Measurements from ENCODE around the gene INSR.

Gene INSR

GRCh38 chr19:7328647-7329046 lies 34.4 kb upstream of the INSR start:
- Histone ChIP-seq H3K4me2 (ENCODE audit: low read length, poor library complexity, severe bottlenecking) (no peak overlapping the region), H3K27me3 (ENCODE audit: control insufficient read depth in 1 of 2, insufficient read depth in 1 of 2, low read length in 2 of 2) (peaks cover 0 to 6% of the 10 kb centered on the region in 2 experiments), H3K9me3 (ENCODE audit: control insufficient read depth, low read length) (no peaks in the 10 kb centered on the region), H2BK12ac (ENCODE audit: low read length in 2 of 2) (no peak overlapping the region), H3K4me3 (ENCODE audit: insufficient read depth in 1 of 2, low read depth in 1 of 2, low read length in 2 of 2) (no peak overlapping the region), H2BK15ac (ENCODE audit: low read depth, poor library complexity, severe bottlenecking) (no peak overlapping the region), H3K36me3 (ENCODE audit: control insufficient read depth in 1 of 2, insufficient read depth in 2 of 2, low read depth in 1 of 2, low read length in 2 of 2) (no peaks in the 10 kb centered on the region), H4K8ac (ENCODE audit: low read length) (no peak overlapping the region), H3K18ac (ENCODE audit: low read depth in 1 of 2, low read length in 2 of 2) (no peak overlapping the region), H2BK5ac (ENCODE audit: low read depth, low read length, poor library complexity, severe bottlenecking) (no peak overlapping the region), H3K79me1 (replicated peaks; ENCODE audit: low read length, poor library complexity, severe bottlenecking) (no peaks in the 10 kb centered on the region), H3K4me1 (ENCODE audit: control insufficient read depth, insufficient read depth, low read depth, low read length) (no peaks in the 10 kb centered on the region), H2BK120ac (ENCODE audit: low read depth, low read length) (no peak overlapping the region), H3K23ac (ENCODE audit: low read length in 2 of 2) (no peak overlapping the region), H2AFZ (ENCODE audit: low read depth, low read length) (no peak overlapping the region), H4K91ac (ENCODE audit: low read length) (no peak overlapping the region), H3K4ac (ENCODE audit: low read depth in 1 of 2, low read length in 2 of 2) (no peak overlapping the region), H3K14ac (ENCODE audit: low read length in 2 of 2) (no peak overlapping the region), H2AK5ac (ENCODE audit: low read length, severe bottlenecking) (no peak overlapping the region), H3K27ac (ENCODE audit: low read length, poor library complexity, severe bottlenecking) (no peak overlapping the region), H3K9ac (ENCODE audit: low read length) (no peak overlapping the region)
- DNase-seq: no peak
- WGBS: 95% methylated on average over 3 of the region's 4 CpGs

- no peak overlapping the region for H3K27ac ChIP-seq (ENCODE audit: low read length, poor library complexity, severe bottlenecking)
- no peak overlapping the region for H3K4me3 ChIP-seq (ENCODE audit: insufficient read depth in 1 of 2, low read depth in 1 of 2, low read length in 2 of 2)
- H2BK5ac ChIP-seq (ENCODE audit: low read depth, low read length, poor library complexity, severe bottlenecking): no peak overlapping the region
- no CpG with 5 or more reads among the region's 1 CpG for WGBS
- H3K79me1 ChIP-seq (replicated peaks; ENCODE audit: low read length, poor library complexity, severe bottlenecking): no peaks in the 10 kb centered on the region
- H3K4ac ChIP-seq (ENCODE audit: low read depth in 1 of 2, low read length in 2 of 2): no peak overlapping the region
- H3K4me2 ChIP-seq (ENCODE audit: low read length, poor library complexity, severe bottlenecking): no peak overlapping the region
- no peaks in the 10 kb centered on the region for H3K36me3 ChIP-seq (ENCODE audit: control insufficient read depth in 1 of 2, insufficient read depth in 2 of 2, low read depth in 1 of 2, low read length in 2 of 2)
- no peak overlapping the region for H2BK15ac ChIP-seq (ENCODE audit: low read depth, poor library complexity, severe bottlenecking)
- no peaks in the 10 kb centered on the region for H3K4me1 ChIP-seq (ENCODE audit: control insufficient read depth, insufficient read depth, low read depth, low read length)
- no peak overlapping the region for H3K9ac ChIP-seq (ENCODE audit: low read length)
- no peak overlapping the region for H2AFZ ChIP-seq (ENCODE audit: low read depth, low read length)
- no peak overlapping the region for H2BK120ac ChIP-seq (ENCODE audit: low read depth, low read length)
- no peak overlapping the region for H3K23ac ChIP-seq (ENCODE audit: low read length in 2 of 2)
- DNase-seq: no peak
- H2BK12ac ChIP-seq (ENCODE audit: low read length in 2 of 2): no peak overlapping the region
- no peak overlapping the region for H4K91ac ChIP-seq (ENCODE audit: low read length)
- H2AK5ac ChIP-seq (ENCODE audit: low read length, severe bottlenecking): no peak overlapping the region
- H3K9me3 ChIP-seq (ENCODE audit: control insufficient read depth, low read length): no peaks in the 10 kb centered on the region
- no peak overlapping the region for H3K18ac ChIP-seq (ENCODE audit: low read depth in 1 of 2, low read length in 2 of 2)
- no peaks in the 10 kb centered on the region for H3K27me3 ChIP-seq (ENCODE audit: control insufficient read depth in 1 of 2, insufficient read depth in 1 of 2, low read length in 2 of 2)
- no peak overlapping the region for H4K8ac ChIP-seq (ENCODE audit: low read length)
- H3K14ac ChIP-seq (ENCODE audit: low read length in 2 of 2): no peak overlapping the region
These were observed 33.6 kb upstream of the INSR start for GRCh38 chr19:7327802-7328201.

GRCh38 chr19:7326105-7326877 lies 32.1 kb upstream of the INSR start:
- Histone ChIP-seq H3K9ac (ENCODE audit: low read length) (no peak overlapping the region), H3K14ac (ENCODE audit: low read length in 2 of 2) (no peak overlapping the region), H2BK5ac (ENCODE audit: low read depth, low read length, poor library complexity, severe bottlenecking) (no peak overlapping the region), H3K4me2 (ENCODE audit: low read length, poor library complexity, severe bottlenecking) (no peak overlapping the region), H3K9me3 (ENCODE audit: control insufficient read depth, low read length) (no peaks in the 10 kb centered on the region), H2BK15ac (ENCODE audit: low read depth, poor library complexity, severe bottlenecking) (no peak overlapping the region), H3K27me3 (ENCODE audit: control insufficient read depth in 1 of 2, insufficient read depth in 1 of 2, low read length in 2 of 2) (no peaks in the 10 kb centered on the region), H2AFZ (ENCODE audit: low read depth, low read length) (no peak overlapping the region), H3K36me3 (ENCODE audit: control insufficient read depth in 1 of 2, insufficient read depth in 2 of 2, low read depth in 1 of 2, low read length in 2 of 2) (no peaks in the 10 kb centered on the region), H3K4me3 (ENCODE audit: insufficient read depth in 1 of 2, low read depth in 1 of 2, low read length in 2 of 2) (no peak overlapping the region), H3K18ac (ENCODE audit: low read depth in 1 of 2, low read length in 2 of 2) (no peak overlapping the region), H3K79me1 (replicated peaks; ENCODE audit: low read length, poor library complexity, severe bottlenecking) (no peaks in the 10 kb centered on the region), H3K27ac (ENCODE audit: low read length, poor library complexity, severe bottlenecking) (no peak overlapping the region), H3K23ac (ENCODE audit: low read length in 2 of 2) (no peak overlapping the region), H2BK120ac (ENCODE audit: low read depth, low read length) (no peak overlapping the region), H3K4me1 (ENCODE audit: control insufficient read depth, insufficient read depth, low read depth, low read length) (no peaks in the 10 kb centered on the region), H2AK5ac (ENCODE audit: low read length, severe bottlenecking) (no peak overlapping the region), H4K8ac (ENCODE audit: low read length) (no peak overlapping the region), H2BK12ac (ENCODE audit: low read length in 2 of 2) (no peak overlapping the region), H4K91ac (ENCODE audit: low read length) (no peak overlapping the region), H3K4ac (ENCODE audit: low read depth in 1 of 2, low read length in 2 of 2) (no peak overlapping the region)
- DNase-seq: no peak
- WGBS: 63% methylated on average over 8 of the region's 10 CpGs

- H3K14ac ChIP-seq (ENCODE audit: low read length in 2 of 2): no peak overlapping the region
- no peak overlapping the region for H2BK12ac ChIP-seq (ENCODE audit: low read length in 2 of 2)
- no peaks in the 10 kb centered on the region for H3K9me3 ChIP-seq (ENCODE audit: control insufficient read depth, low read length)
- H3K18ac ChIP-seq (ENCODE audit: low read depth in 1 of 2, low read length in 2 of 2): no peak overlapping the region
- no peaks in the 10 kb centered on the region for H3K27me3 ChIP-seq (ENCODE audit: control insufficient read depth in 1 of 2, insufficient read depth in 1 of 2, low read length in 2 of 2)
- no peak overlapping the region for H4K91ac ChIP-seq (ENCODE audit: low read length)
- H3K27ac ChIP-seq (ENCODE audit: low read length, poor library complexity, severe bottlenecking): no peak overlapping the region
- no peak overlapping the region for H3K4me3 ChIP-seq (ENCODE audit: insufficient read depth in 1 of 2, low read depth in 1 of 2, low read length in 2 of 2)
- no peak overlapping the region for H3K4ac ChIP-seq (ENCODE audit: low read depth in 1 of 2, low read length in 2 of 2)
- no peaks in the 10 kb centered on the region for H3K36me3 ChIP-seq (ENCODE audit: control insufficient read depth in 1 of 2, insufficient read depth in 2 of 2, low read depth in 1 of 2, low read length in 2 of 2)
- H2BK15ac ChIP-seq (ENCODE audit: low read depth, poor library complexity, severe bottlenecking): no peak overlapping the region
- WGBS: 60% methylated on average over 1 of the region's 2 CpGs
- no peak overlapping the region for H2BK120ac ChIP-seq (ENCODE audit: low read depth, low read length)
- no peak overlapping the region for H2BK5ac ChIP-seq (ENCODE audit: low read depth, low read length, poor library complexity, severe bottlenecking)
- no peak overlapping the region for H2AK5ac ChIP-seq (ENCODE audit: low read length, severe bottlenecking)
- H3K9ac ChIP-seq (ENCODE audit: low read length): no peak overlapping the region
- H2AFZ ChIP-seq (ENCODE audit: low read depth, low read length): no peak overlapping the region
- H3K23ac ChIP-seq (ENCODE audit: low read length in 2 of 2): no peak overlapping the region
- H3K4me1 ChIP-seq (ENCODE audit: control insufficient read depth, insufficient read depth, low read depth, low read length): no peaks in the 10 kb centered on the region
- no peaks in the 10 kb centered on the region for H3K79me1 ChIP-seq (replicated peaks; ENCODE audit: low read length, poor library complexity, severe bottlenecking)
- DNase-seq: no peak
- H3K4me2 ChIP-seq (ENCODE audit: low read length, poor library complexity, severe bottlenecking): no peak overlapping the region
- no peak overlapping the region for H4K8ac ChIP-seq (ENCODE audit: low read length)
These were observed 24.0 kb upstream of the INSR start for GRCh38 chr19:7318176-7318575.

All from mesenchymal stem cell (in vitro differentiated cells and primary cell).